Mucosa of descending colon (tissue), 3 donors: Measurements from ENCODE around the gene HDGF. TPM values are rescaled to one million over a fixed set of nuclear protein-coding genes. Genes with fewer than 3 reads are reported as not detected.

Source experiments
- ATAC-seq: fragments of 200-7000 bp; cut with Tn5 transposase; one replicate; pipeline ENCODE4 v1.9.1; 2020; ENCODE audit warnings: mild to moderate bottlenecking, moderate library complexity
- DNase-seq, 3 donors: peaks; one replicate each; pipeline ENCODE4 v3.0.0-alpha.2; 2020
- H3K36me3 ChIP-seq: fragments of 200-600 bp; one replicate; pipeline ENCODE4 v1.8.0; 2021; ENCODE audit warnings: low read depth, mild to moderate bottlenecking
- H3K4me1 ChIP-seq: fragments of 200-600 bp; one replicate; pipeline ENCODE4 v1.8.0; 2021; ENCODE audit warnings: low read depth, mild to moderate bottlenecking
- H3K4me3 ChIP-seq: fragments of 200-600 bp; one replicate; pipeline ENCODE4 v1.8.0; 2021; ENCODE audit warnings: mild to moderate bottlenecking
- H3K9me3 ChIP-seq: fragments of 200-600 bp; one replicate; pipeline ENCODE4 v1.8.0; 2021; ENCODE audit warnings: mild to moderate bottlenecking
- intact Hi-C, 2 donors: fragments of 100-400 bp; cut with DNase I in 1 of 2; cut with micrococcal nuclease in 1 of 2; formaldehyde crosslinking; loops; one replicate each; pipeline versions ENCODE4 v1.11.0 to v1.11.1; 2022; cut with DNase I, micrococcal nuclease
- total RNA-seq, 3 donors: library from RNA; stranded (reverse); fragmentation: NEBNext Ultra II Directional in 2 of 3; extraction: Animal tissue kit (Norgen Biotek cat#: 25700) in 2 of 3; gene quantifications; one replicate each; pipeline versions ENCODE4 v1.2.1 to v1.2.4, GENCODE V29; 2021 to 2023
- TF ChIP-seq, protein P1 (sequence below): fragments of 200-600 bp; IDR thresholded peaks from one replicate; pipeline ENCODE4 v1.8.0; 2022; ENCODE audit warnings: antibody characterized with exemption, mild to moderate bottlenecking
- donor health status: DM: no; HTN: no; CAD: no; lungs with moderate emphysema.
- donor health status: DM: no; HTN: no; CAD: no.
- donor health status: DM: no; HTN: yes; CAD: no.

The HDGF gene
- total RNA-seq, 3 donors from 2014 or later, result 196 to 264 (median 221) TPM

DNA sequence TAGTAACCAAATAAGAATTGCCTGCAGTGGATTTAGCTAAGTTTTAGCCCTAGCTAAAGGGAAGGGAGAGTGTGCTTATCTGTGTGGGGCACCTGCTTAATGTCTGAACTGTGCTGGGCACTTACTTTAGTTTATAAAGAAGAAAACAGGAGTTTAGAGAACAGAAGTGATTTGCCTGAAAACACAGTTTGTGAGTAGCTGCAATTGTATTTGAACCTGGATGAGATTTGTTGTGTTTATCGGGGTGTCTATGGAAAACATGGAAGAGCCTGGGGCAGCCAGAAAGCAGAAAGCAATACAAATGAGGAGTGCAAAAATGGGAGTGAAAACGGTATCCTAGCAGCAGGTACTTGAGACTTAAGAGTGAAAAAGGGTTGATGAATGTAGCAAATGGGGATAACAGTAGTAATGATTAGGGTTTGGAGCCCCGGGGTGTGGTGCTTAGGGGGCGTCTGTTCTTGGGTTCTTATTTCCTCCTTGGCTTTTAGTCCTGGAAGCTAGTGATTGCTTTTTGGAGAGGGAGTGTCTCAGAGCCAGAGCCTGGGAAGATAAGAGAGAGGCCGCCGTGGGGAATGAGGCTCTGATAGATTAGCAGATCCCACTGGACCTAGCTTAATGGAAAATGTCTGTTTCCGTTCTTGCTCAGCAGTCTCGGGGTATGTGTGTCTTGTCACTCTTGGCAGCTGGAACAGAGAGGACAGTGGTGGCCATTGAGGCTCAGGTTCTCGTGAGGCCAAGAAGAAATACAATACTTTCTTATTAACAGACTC is 21.4 kb upstream of the HDGF start:
- Histone ChIP-seq H3K4me3 (no peak overlapping the region), H3K4me1 (peaks cover 17% of the 10 kb centered on the region), H3K9me3 (no peaks in the 10 kb centered on the region), H3K36me3 (no peaks in the 10 kb centered on the region)
- no peak for DNase-seq
- TF ChIP-seq, protein P1, sequence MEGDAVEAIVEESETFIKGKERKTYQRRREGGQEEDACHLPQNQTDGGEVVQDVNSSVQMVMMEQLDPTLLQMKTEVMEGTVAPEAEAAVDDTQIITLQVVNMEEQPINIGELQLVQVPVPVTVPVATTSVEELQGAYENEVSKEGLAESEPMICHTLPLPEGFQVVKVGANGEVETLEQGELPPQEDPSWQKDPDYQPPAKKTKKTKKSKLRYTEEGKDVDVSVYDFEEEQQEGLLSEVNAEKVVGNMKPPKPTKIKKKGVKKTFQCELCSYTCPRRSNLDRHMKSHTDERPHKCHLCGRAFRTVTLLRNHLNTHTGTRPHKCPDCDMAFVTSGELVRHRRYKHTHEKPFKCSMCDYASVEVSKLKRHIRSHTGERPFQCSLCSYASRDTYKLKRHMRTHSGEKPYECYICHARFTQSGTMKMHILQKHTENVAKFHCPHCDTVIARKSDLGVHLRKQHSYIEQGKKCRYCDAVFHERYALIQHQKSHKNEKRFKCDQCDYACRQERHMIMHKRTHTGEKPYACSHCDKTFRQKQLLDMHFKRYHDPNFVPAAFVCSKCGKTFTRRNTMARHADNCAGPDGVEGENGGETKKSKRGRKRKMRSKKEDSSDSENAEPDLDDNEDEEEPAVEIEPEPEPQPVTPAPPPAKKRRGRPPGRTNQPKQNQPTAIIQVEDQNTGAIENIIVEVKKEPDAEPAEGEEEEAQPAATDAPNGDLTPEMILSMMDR, result no peak
- intact Hi-C loops, result no loop called here
- no peak for ATAC-seq

GRCh38 chr1:156772222-156772621 is 20.7 kb upstream of the HDGF start:
- Histone ChIP-seq H3K9me3 (no peaks in the 10 kb centered on the region), H3K36me3 (peaks cover 3% of the 10 kb centered on the region), H3K4me1 (peaks cover 17% of the 10 kb centered on the region), H3K4me3 (no peak overlapping the region)
- DNase-seq, result no peak
- intact Hi-C loops, result no loop called here
- TF ChIP-seq, protein P1, result no peak
- ATAC-seq, result no peak

GRCh38 chr1:156768610-156769295 is 17.3 kb upstream of the HDGF start:
- Histone ChIP-seq H3K4me1 (peaks cover 20% of the 10 kb centered on the region), H3K4me3 (no peak overlapping the region), H3K9me3 (no peaks in the 10 kb centered on the region), H3K36me3 (peaks cover 6% of the 10 kb centered on the region)
- no peak for DNase-seq
- TF ChIP-seq, protein P1, result no peak
- no peak for ATAC-seq
- intact Hi-C loops, result no loop called here

DNA sequence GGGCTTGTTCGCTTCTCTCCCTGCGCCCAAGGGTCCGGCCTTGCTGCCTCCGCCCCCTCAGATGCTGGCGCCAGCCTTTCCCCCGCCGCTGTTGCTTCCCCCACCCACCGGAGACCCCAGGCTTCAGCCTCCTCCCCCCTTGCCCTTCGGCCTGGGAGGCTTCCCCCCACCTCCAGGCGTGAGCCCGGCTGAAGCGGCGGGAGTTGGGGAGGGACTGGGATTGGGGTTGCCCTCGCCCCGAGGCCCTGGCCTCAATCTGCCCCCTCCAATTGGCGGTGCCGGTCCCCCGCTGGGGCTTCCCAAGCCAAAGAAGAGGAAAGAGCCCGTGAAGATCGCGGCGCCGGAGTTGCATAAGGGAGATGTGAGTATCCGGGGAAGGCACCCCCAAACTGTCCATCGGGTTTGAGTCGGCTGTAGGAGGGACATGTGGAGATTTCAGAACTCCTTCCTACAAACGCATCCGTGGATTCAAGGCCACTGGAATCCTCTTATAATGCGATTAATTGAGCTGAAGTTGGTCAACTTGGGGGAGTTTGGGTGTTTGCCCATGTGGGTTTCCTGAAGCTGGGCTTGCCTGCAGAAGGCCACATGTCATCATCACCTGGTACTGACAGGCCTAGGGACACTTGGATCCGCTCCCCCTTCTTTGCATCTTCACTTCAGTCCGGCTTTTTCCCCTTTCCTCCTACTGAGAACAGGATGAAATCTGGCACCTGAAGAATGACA is 16.6 kb upstream of the HDGF start:
- no peaks in the 10 kb centered on the region for H3K9me3 ChIP-seq
- TF ChIP-seq, protein P1, result no peak
- H3K36me3 ChIP-seq, result peaks cover 6% of the 10 kb centered on the region
- DNase-seq, result peak in 2 of 3 donors; percentile 45 to 67
- H3K4me3 ChIP-seq, result peak overlapping the region; percentile 91
- ATAC-seq, result peak; percentile 2
- intact Hi-C loops, result no loop called here
- peaks cover 20% of the 10 kb centered on the region for H3K4me1 ChIP-seq

GRCh38 chr1:156767101-156767878 is 15.8 kb upstream of the HDGF start, which contains the start of gene PRCC:
Gene PRCC (plus strand): TSS chr1:156767535. CDS start chr1:156767772, 237 bp downstream.
- peaks cover 20% of the 10 kb centered on the region for H3K4me1 ChIP-seq
- H3K4me3 ChIP-seq, result peak within 1 kb of the TSS; percentile 91
- ATAC-seq, result peak; percentile 94
- DNase-seq, result peak; percentile 97 to 98 (median 97)
- TF ChIP-seq, protein P1, result no peak
- H3K9me3 ChIP-seq, result no peaks in the 10 kb centered on the region
- intact Hi-C loops, result no loop called here
- peaks cover 6% of the 10 kb centered on the region for H3K36me3 ChIP-seq
